ENCODE measurements around the gene SYTL3.
"Not testable (repeated sequence)": the region's sequence is repeated elsewhere in the genome, so short reads cannot be mapped to it uniquely, and the experiment has no call there.

Gene SYTL3

DNA sequence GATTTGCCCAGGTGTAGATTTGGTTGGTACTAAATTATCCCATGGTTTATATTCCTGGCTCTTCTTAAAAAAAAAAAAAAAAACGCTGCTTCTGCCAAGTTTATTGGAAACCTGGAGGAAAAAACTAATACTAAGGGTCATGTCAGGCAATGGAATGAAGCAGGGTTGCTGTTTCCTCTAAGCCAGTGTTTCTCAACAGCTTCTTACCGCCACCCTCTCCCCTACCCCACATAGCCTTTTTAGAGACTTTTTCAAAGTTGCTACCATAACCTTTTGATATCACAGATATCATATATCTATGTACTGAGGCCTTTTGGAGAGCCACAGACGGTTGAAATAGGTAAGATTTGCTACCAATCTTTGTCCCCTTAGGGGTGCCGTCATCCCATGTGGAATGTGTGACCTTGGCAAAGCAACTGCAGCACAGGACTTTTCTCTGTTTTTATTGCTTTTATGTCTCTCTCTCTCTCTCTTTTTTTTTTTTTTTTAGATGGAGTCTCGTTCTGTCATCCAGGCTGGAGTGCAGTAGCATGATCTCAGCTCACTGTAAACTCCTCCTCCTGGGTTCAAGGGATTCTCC, 35.0 kb downstream of the SYTL3 start:
- no peaks in the 10 kb centered on the region for H3K4me1 ChIP-seq (ENCODE audit: control insufficient read depth, insufficient read depth, low read length)
- H3K9me3 ChIP-seq (ENCODE audit: control insufficient read depth, insufficient read depth, low read length): no peaks in the 10 kb centered on the region
- H3K4me3 ChIP-seq (ENCODE audit: low read depth, low read length): no peak overlapping the region
- H3K27me3 ChIP-seq (ENCODE audit: control insufficient read depth, insufficient read depth, low read length): no peaks in the 10 kb centered on the region
- no peak overlapping the region for H3K9ac ChIP-seq (ENCODE audit: low read depth, low read length)
- H3K36me3 ChIP-seq (ENCODE audit: control insufficient read depth, insufficient read depth, low read length): no peaks in the 10 kb centered on the region
- H3K27ac ChIP-seq (ENCODE audit: low read depth, low read length): no peak overlapping the region

DNA sequence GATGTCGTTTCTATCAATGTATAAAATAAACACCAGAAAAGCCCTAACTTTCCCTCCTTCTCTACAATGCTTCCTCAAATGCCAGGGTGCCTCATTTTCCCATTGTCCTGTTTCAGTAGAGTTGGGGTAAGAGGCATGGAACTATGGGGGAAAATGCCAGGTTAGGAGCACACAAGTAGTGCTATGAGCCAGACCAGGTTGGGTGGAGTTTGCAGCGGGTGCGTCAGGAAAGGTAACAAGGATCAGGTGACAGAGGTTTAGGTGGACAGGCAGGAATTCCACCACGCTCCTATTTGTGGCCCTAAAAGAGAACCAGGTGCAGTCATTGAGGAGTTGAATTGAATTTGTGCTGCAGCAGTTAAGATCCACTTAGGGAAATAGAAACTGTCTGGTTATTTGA, 36.5 kb downstream of the SYTL3 start:
- no peak overlapping the region for H3K27ac ChIP-seq (ENCODE audit: low read depth, low read length)
- H3K36me3 ChIP-seq (ENCODE audit: control insufficient read depth, insufficient read depth, low read length): no peaks in the 10 kb centered on the region
- no peak overlapping the region for H3K9ac ChIP-seq (ENCODE audit: low read depth, low read length)
- H3K9me3 ChIP-seq (ENCODE audit: control insufficient read depth, insufficient read depth, low read length): no peaks in the 10 kb centered on the region
- H3K27me3 ChIP-seq (ENCODE audit: control insufficient read depth, insufficient read depth, low read length): no peaks in the 10 kb centered on the region
- no peaks in the 10 kb centered on the region for H3K4me1 ChIP-seq (ENCODE audit: control insufficient read depth, insufficient read depth, low read length)
- no peak overlapping the region for H3K4me3 ChIP-seq (ENCODE audit: low read depth, low read length)

DNA sequence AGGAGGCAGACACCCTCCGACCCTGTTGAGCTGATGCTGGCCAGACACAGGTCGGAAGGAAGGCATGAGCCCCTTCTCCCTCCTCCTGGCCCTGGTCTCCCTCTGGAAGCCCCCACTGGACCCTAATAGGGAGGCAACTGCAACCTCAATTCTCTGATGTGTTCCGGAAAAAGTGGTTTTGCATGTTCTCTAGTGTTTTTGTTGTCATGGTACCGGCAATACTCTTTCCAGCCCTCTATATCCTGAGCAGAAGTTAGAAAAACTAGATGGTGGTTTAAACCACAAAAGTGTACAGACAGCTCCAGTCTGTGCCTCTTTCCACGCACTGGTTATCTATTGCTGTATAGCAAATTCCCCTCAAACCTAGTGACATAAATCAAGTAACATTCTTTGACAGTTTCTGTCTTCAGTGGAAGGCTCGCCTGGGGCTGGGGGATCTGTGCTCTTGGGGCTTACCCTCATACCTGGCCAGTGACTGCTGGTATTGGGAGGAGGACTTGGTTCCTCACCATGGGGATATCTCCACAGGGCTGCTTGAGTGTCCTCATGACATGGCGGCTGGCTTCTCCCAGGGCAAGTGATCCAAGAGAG, 37.0 kb downstream of the SYTL3 start:
- H3K9ac ChIP-seq (ENCODE audit: low read depth, low read length): no peak overlapping the region
- H3K9me3 ChIP-seq (ENCODE audit: control insufficient read depth, insufficient read depth, low read length): no peaks in the 10 kb centered on the region
- H3K4me1 ChIP-seq (ENCODE audit: control insufficient read depth, insufficient read depth, low read length): no peaks in the 10 kb centered on the region
- no peaks in the 10 kb centered on the region for H3K27me3 ChIP-seq (ENCODE audit: control insufficient read depth, insufficient read depth, low read length)
- H3K36me3 ChIP-seq (ENCODE audit: control insufficient read depth, insufficient read depth, low read length): no peaks in the 10 kb centered on the region
- H3K4me3 ChIP-seq (ENCODE audit: low read depth, low read length): no peak overlapping the region
- no peak overlapping the region for H3K27ac ChIP-seq (ENCODE audit: low read depth, low read length)

DNA sequence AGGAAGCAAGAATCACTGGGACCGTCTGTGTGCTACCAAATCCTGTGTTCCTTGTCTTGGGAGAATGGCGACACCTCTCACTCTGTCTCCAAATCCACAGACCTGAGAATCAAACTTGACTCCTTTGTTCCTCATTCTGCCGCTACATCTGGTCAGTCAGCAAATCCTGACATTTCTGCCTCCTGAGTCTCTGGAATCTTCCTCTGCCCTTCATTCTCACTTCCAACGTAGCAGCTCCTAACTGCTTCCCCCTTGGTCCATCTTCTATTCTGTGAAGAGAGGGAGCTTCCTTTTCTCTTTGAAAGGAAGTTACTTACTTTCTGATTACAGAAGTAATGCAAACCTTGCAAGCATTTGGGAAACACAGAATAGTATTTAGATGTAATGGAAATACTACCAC, 37.7 kb downstream of the SYTL3 start:
- H3K4me1 ChIP-seq (ENCODE audit: control insufficient read depth, insufficient read depth, low read length): no peaks in the 10 kb centered on the region
- H3K4me3 ChIP-seq (ENCODE audit: low read depth, low read length): no peak overlapping the region
- H3K36me3 ChIP-seq (ENCODE audit: control insufficient read depth, insufficient read depth, low read length): no peaks in the 10 kb centered on the region
- H3K9me3 ChIP-seq (ENCODE audit: control insufficient read depth, insufficient read depth, low read length): no peaks in the 10 kb centered on the region
- H3K27me3 ChIP-seq (ENCODE audit: control insufficient read depth, insufficient read depth, low read length): no peaks in the 10 kb centered on the region
- H3K9ac ChIP-seq (ENCODE audit: low read depth, low read length): no peak overlapping the region
- H3K27ac ChIP-seq (ENCODE audit: low read depth, low read length): no peak overlapping the region

DNA sequence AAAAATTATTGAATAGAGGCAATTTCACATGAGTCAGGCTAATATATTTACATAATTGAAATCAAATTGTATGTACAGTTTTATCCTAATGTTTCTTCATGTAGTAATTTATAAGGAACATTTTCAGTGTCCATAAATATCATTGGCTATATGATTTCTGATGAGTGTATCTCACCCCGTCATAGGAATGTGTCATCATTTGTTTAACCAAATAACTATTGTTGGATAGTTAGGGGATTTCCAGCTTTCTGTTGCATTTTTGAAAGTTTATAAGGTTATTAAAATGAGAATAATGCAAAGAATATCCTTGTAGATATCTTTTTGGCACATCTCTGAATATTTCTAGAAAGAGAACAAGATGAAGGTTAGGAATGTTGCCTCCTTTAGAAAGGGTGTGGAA, 39.0 kb downstream of the SYTL3 start:
- Histone ChIP-seq H3K36me3 (ENCODE audit: control insufficient read depth, insufficient read depth, low read length) (no peaks in the 10 kb centered on the region), H3K27ac (ENCODE audit: low read depth, low read length) (no peak overlapping the region), H3K9ac (ENCODE audit: low read depth, low read length) (no peak overlapping the region), H3K27me3 (ENCODE audit: control insufficient read depth, insufficient read depth, low read length) (no peaks in the 10 kb centered on the region), H3K4me3 (ENCODE audit: low read depth, low read length) (no peak overlapping the region), H3K4me1 (ENCODE audit: control insufficient read depth, insufficient read depth, low read length) (no peaks in the 10 kb centered on the region), H3K9me3 (ENCODE audit: control insufficient read depth, insufficient read depth, low read length) (no peaks in the 10 kb centered on the region)

DNA sequence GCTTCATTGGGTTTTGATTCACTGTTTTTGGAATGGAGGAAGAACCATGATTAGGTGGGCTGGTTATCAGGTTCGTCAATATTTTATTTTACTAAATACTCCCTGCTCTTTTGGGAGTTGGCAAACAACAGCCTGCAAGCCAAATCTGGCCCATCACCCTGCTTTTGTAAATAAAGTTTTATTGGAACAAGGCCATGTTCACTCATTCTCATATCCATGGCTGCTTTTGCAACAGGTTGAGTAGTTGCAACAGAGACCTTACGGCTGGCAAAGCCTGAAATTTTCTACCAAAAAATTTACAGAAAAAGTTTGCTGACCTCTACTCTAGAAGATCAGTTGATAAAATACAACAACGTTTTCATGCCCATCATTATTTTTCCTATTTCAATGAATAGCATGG, 45.1 kb downstream of the SYTL3 start:
- Histone ChIP-seq H3K9me3 (ENCODE audit: control insufficient read depth, insufficient read depth, low read length) (no peaks in the 10 kb centered on the region), H3K27me3 (ENCODE audit: control insufficient read depth, insufficient read depth, low read length) (no peaks in the 10 kb centered on the region), H3K27ac (ENCODE audit: low read depth, low read length) (no peak overlapping the region)

DNA sequence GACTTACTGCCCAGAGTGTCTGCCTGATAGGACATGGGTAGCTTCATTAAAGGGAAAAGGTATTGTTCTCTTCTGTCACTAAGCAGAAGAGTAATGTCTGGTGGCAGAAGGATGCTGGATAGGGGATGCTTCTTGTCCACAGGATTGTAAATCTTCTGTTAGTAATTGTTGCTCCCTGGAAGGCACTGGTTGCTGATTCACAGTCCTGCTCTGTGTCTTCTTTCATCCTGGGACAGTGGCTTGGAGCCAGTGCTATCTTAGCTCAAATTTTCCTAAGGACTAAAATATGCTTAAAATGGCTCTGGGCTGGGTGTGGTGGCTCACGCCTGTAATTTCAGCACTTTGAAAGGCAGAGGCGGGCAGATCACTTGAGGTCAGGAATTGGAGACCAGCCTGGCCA, 48.0 kb downstream of the SYTL3 start:
- H3K4me3 ChIP-seq (ENCODE audit: low read depth, low read length): no peak overlapping the region
- no peaks in the 10 kb centered on the region for H3K27me3 ChIP-seq (ENCODE audit: control insufficient read depth, insufficient read depth, low read length)
- H3K9ac ChIP-seq (ENCODE audit: low read depth, low read length): no peak overlapping the region
- H3K9me3 ChIP-seq (ENCODE audit: control insufficient read depth, insufficient read depth, low read length): no peaks in the 10 kb centered on the region
- no peaks in the 10 kb centered on the region for H3K36me3 ChIP-seq (ENCODE audit: control insufficient read depth, insufficient read depth, low read length)
- no peaks in the 10 kb centered on the region for H3K4me1 ChIP-seq (ENCODE audit: control insufficient read depth, insufficient read depth, low read length)
- H3K27ac ChIP-seq (ENCODE audit: low read depth, low read length): no peak overlapping the region

More for the DNA sequence above, 45.1 kb downstream of the SYTL3 start:
- Histone ChIP-seq H3K9ac (ENCODE audit: low read depth, low read length) (no peak overlapping the region), H3K36me3 (ENCODE audit: control insufficient read depth, insufficient read depth, low read length) (no peaks in the 10 kb centered on the region), H3K4me3 (ENCODE audit: low read depth, low read length) (no peak overlapping the region), H3K4me1 (ENCODE audit: control insufficient read depth, insufficient read depth, low read length) (no peaks in the 10 kb centered on the region)

DNA sequence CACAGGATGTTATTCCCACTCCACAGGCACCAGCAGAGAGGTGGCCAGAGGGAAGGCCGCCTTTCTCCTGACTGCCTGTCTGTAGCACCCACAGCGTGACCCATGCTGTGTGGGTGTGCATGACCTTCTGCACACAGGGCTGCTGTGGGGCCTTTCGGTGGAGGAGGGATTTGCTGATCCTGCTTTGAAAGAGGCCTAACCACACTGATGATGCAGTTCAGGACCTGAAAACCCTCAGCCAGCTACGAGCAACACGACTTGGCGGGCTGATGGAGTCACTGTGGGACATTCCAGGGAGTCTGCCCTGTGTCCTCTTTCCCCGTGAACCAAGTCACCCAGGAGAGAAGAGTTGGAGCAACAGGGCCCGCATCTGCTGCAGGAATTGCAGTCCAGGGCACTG, 49.1 kb downstream of the SYTL3 start:
- no peaks in the 10 kb centered on the region for H3K36me3 ChIP-seq (ENCODE audit: control insufficient read depth, insufficient read depth, low read length)
- no peak overlapping the region for H3K9ac ChIP-seq (ENCODE audit: low read depth, low read length)
- H3K4me3 ChIP-seq (ENCODE audit: low read depth, low read length): no peak overlapping the region
- no peak overlapping the region for H3K27ac ChIP-seq (ENCODE audit: low read depth, low read length)
- no peaks in the 10 kb centered on the region for H3K4me1 ChIP-seq (ENCODE audit: control insufficient read depth, insufficient read depth, low read length)
- no peaks in the 10 kb centered on the region for H3K9me3 ChIP-seq (ENCODE audit: control insufficient read depth, insufficient read depth, low read length)
- no peaks in the 10 kb centered on the region for H3K27me3 ChIP-seq (ENCODE audit: control insufficient read depth, insufficient read depth, low read length)

DNA sequence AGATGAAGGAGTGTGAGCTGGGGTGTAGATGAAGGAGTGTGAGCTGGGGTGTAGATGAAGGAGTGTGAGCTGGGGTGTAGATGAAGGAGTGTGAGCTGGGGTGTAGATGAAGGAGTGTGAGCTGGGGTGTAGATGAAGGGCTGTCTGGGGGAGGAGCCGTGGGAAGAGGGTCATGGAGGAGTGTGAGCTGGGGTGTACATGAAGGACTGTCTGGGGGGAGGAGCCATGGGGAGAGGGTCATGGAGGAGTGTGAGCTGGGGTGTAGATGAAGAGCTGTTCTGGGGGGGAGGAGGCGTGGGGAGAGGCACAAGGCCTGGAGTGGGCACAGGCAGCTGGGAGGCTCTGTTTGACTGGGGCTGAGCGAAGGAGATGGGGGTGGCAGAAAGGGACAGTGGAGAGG, 51.4 kb downstream of the SYTL3 start:
- not testable (repeated sequence) for H3K36me3 ChIP-seq (ENCODE audit: control insufficient read depth, insufficient read depth, low read length)

DNA sequence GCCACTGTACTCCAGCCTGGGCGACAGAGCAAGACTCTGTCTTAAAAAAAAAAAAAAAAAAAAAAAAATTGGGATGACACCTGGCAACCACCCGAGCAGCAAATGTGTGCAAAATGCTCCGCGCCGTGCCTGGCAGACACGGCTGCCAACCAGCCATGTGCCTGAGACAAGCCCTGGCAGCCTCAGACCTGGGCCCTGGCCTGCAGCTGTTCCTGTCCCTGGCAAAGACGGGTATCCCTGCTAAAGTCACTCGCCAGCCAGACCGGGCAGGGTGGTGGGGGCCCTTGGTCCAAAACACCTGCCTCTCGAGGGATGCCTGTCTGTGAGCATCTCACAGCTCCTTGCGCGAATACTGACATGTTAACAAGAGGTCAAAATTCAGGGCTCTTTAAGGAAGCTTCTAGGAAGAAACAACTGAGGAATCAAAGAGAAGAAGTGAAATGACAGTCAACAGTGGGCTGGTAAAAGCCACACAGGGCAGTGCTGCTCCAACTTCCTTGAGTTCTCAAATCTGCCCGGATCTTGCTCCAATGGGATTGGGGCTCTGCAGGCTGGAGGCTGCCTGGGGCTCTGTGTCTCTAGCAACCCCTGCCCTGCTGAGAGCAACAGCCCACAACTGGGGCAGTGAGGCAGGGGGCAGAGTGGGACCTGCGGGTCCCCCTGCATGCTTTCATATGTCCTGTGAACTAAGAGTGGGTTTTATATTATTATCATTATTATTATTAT, 53.4 kb downstream of the SYTL3 start:
- H3K27me3 ChIP-seq (ENCODE audit: control insufficient read depth, insufficient read depth, low read length): peaks cover 4% of the 10 kb centered on the region; the same call in 1 of the 2 replicates
- no peaks in the 10 kb centered on the region for H3K36me3 ChIP-seq (ENCODE audit: control insufficient read depth, insufficient read depth, low read length)
- no peaks in the 10 kb centered on the region for H3K9me3 ChIP-seq (ENCODE audit: control insufficient read depth, insufficient read depth, low read length)
- H3K27ac ChIP-seq (ENCODE audit: low read depth, low read length): no peak overlapping the region
- peaks cover 15% of the 10 kb centered on the region; the same call in 1 of the 2 replicates for H3K4me1 ChIP-seq (ENCODE audit: control insufficient read depth, insufficient read depth, low read length)
- H3K4me3 ChIP-seq (ENCODE audit: low read depth, low read length): no peak overlapping the region
- H3K9ac ChIP-seq (ENCODE audit: low read depth, low read length): no peak overlapping the region

More for the DNA sequence above, 51.4 kb downstream of the SYTL3 start:
- not testable (repeated sequence) for H3K4me3 ChIP-seq (ENCODE audit: low read depth, low read length); H3K9me3 ChIP-seq (ENCODE audit: control insufficient read depth, insufficient read depth, low read length); H3K27me3 ChIP-seq (ENCODE audit: control insufficient read depth, insufficient read depth, low read length); H3K4me1 ChIP-seq (ENCODE audit: control insufficient read depth, insufficient read depth, low read length); H3K9ac ChIP-seq (ENCODE audit: low read depth, low read length); H3K27ac ChIP-seq (ENCODE audit: low read depth, low read length)
